Left ventricle myocardium superior (tissue), 1 donor: ENCODE results near the gene FH. TPM values are rescaled to one million over a fixed set of nuclear protein-coding genes. Genes with fewer than 3 reads are reported as not detected.

Source experiments
- ATAC-seq: fragments of 200-7000 bp; cut with Tn5 transposase; one replicate; pipeline ENCODE4 v1.9.1; 2020; ENCODE audit warnings: mild to moderate bottlenecking, moderate library complexity
- DNase-seq: peaks from one replicate; pipeline ENCODE4 v3.0.0-alpha.2; 2020
- intact Hi-C: fragments of 100-400 bp; cut with micrococcal nuclease; formaldehyde crosslinking; loops from one replicate; pipeline ENCODE4 v1.11.0; 2022
- long read RNA-seq: library from polyadenylated mRNA; unstranded; transcript quantifications from one replicate; pipeline ENCODE4 v2.0.0, GENCODE V29; 2021
- total RNA-seq: library from RNA; stranded (reverse); fragmentation: NEBNext Ultra II Directional; extraction: Animal tissue kit (Norgen Biotek cat#: 25700); gene quantifications from one replicate; pipeline ENCODE4 v1.2.1, GENCODE V29; 2021
- donor health status: DM: no; HTN: yes; CAD: no; lungs with severe emphysema.

The FH gene
- total RNA-seq: 242 TPM
- long read RNA-seq, transcript FH-201 (10 exons, 1,797 nt): major isoform, 437 of 462 reads
- long read RNA-seq, partial matches to known transcripts: 12 of 462 reads
- long read RNA-seq, other reads (novel, unspliced or antisense): 13 of 462 reads

- DNase-seq (peak; percentile 97), ATAC-seq (peak; percentile 99)
- intact Hi-C loops: loop anchor here (10.0 kb wide), 2 partner anchors 115 to 325 kb away; partner anchors contain the start of gene EXO1
Observed at GRCh38 chr1:241519308-241520079, at the start of gene FH. FH (minus strand) TSS chr1:241519755; CDS start chr1:241519722, 33 bp downstream.

- no peak for DNase-seq
- no peak for ATAC-seq
- intact Hi-C loops: no loop called here
Observed at GRCh38 chr1:241560849-241561187, 41.3 kb upstream of the FH start.

GRCh38 chr1:241560146-241560848, 40.7 kb upstream of the FH start:
- intact Hi-C loops: no loop called here
- ATAC-seq: no peak

GRCh38 chr1:241557551-241558193, 38.1 kb upstream of the FH start:
- DNase-seq: no peak
- no peak for ATAC-seq
- intact Hi-C loops: no loop called here

More at GRCh38 chr1:241560146-241560848, 40.7 kb upstream of the FH start:
- no peak for DNase-seq

GRCh38 chr1:241557031-241557430, 37.5 kb upstream of the FH start:
- intact Hi-C loops: no loop called here
- DNase-seq (no peak), ATAC-seq (no peak)

GRCh38 chr1:241555526-241555925, 36.0 kb upstream of the FH start:
- intact Hi-C loops: no loop called here
- ATAC-seq: no peak
- DNase-seq: no peak

GRCh38 chr1:241553886-241554592, 34.5 kb upstream of the FH start:
- intact Hi-C loops: no loop called here
- ATAC-seq: no peak
- no peak for DNase-seq

GRCh38 chr1:241551759-241552638, 32.4 kb upstream of the FH start:
- ATAC-seq (peak; percentile 61), DNase-seq (peak; percentile 38)
- intact Hi-C loops: no loop called here

GRCh38 chr1:241550318-241550717, 30.8 kb upstream of the FH start:
- intact Hi-C loops: no loop called here
- no peak for DNase-seq
- no peak for ATAC-seq

GRCh38 chr1:241548008-241548407, 28.5 kb upstream of the FH start:
- no peak for DNase-seq
- no peak for ATAC-seq
- intact Hi-C loops: no loop called here

GRCh38 chr1:241542199-241542907, 22.8 kb upstream of the FH start:
- no peak for ATAC-seq
- DNase-seq: no peak
- intact Hi-C loops: no loop called here

GRCh38 chr1:241536969-241537368, 17.4 kb upstream of the FH start:
- no peak for ATAC-seq
- DNase-seq: no peak
- intact Hi-C loops: no loop called here

- intact Hi-C loops: no loop called here
- DNase-seq (no peak), ATAC-seq (no peak)
Observed at GRCh38 chr1:241536304-241536703, 16.7 kb upstream of the FH start.

- no peak for ATAC-seq
- intact Hi-C loops: no loop called here
- DNase-seq: no peak
Observed at GRCh38 chr1:241533326-241534115, 14.0 kb upstream of the FH start.

- ATAC-seq (no peak), DNase-seq (no peak)
- intact Hi-C loops: no loop called here
Observed at GRCh38 chr1:241532864-241533263, 13.3 kb upstream of the FH start.

GRCh38 chr1:241532162-241532531, 12.6 kb upstream of the FH start, which contains the start of gene KMO:
KMO (plus strand) TSS chr1:241532378; CDS start chr1:241532445, 67 bp downstream.
- ATAC-seq (no peak), DNase-seq (no peak)
- intact Hi-C loops: no loop called here
